GM12878 (cell line): ENCODE results near the gene CACNA2D2. TPM values are rescaled to one million over a fixed set of nuclear protein-coding genes. Genes with fewer than 3 reads are reported as not detected.
A peak's percentile ranks its signal among the peaks of the same experiment; 100 is the strongest.

Experiments used
- ATAC-seq: fragments of 200-7000 bp; cut with Tn5 transposase; 3 replicates; pipeline ENCODE4 v1.9.1; 2020; ENCODE audit warnings: mild to moderate bottlenecking, moderate library complexity
- BruUV-seq: library from RNA; stranded (reverse); fragments of 400-500 nt; replicated peaks from 2 replicates; lab custom pipeline; 2021; lab: Mats Ljungman, UMichigan
- CTCF ChIA-PET: fragments of 300-600 bp; sonication (Branson Sonifier 250); formaldehyde crosslinking; extraction: SDS; loops from one replicate; lab custom pipeline; 2021; ENCODE audit warnings: inconsistent platforms; lab: Yijun Ruan, JAX
- POLR2A ChIA-PET: fragments of 350-600 bp; formaldehyde crosslinking; extraction: SDS; loops from one replicate; lab custom pipeline; 2021; ENCODE audit warnings: inconsistent platforms; lab: Charles Lee
- RAD21 ChIA-PET: fragments of 300-600 bp; sonication (Branson Sonifier 250); formaldehyde crosslinking; loops from one replicate; lab custom pipeline; 2023; ENCODE audit warnings: antibody characterized with exemption; ENCODE audit not compliant: unreplicated experiment; lab: Charles Lee
- SMC1A ChIA-PET: fragments of 300-600 bp; sonication (Branson Sonifier 250); formaldehyde crosslinking; loops from one replicate; lab custom pipeline; 2023; ENCODE audit not compliant: unreplicated experiment, uncharacterized antibody; lab: Charles Lee
- DNase-seq: peaks from one replicate; pipeline ENCODE4 v3.0.0-alpha.2; 2011; ENCODE audit warnings: low read depth, low spot score
- FAIRE-seq: peaks from 3 replicates; lab custom pipeline; 2011; peaks lifted over from hg19 to GRCh38; lab: Jason Lieb, UNC
- H2AFZ ChIP-seq: 2 replicates; pipeline ENCODE4 v1.6.0; 2011; ENCODE audit warnings: low read depth, low read length, control low read depth; ENCODE audit not compliant: control insufficient read depth
- H3K27ac ChIP-seq: 2 replicates; pipeline ENCODE4 v1.5.1; 2011; ENCODE audit warnings: control low read depth; ENCODE audit not compliant: control insufficient read depth, insufficient read depth
- H3K27me3 ChIP-seq, 2 experiments: replicated peaks in 1 of 2; 2 replicates each; pipeline versions ENCODE4 v1.6.0 to v1.6.1; 2011; ENCODE audit warnings: low read length in 1 of 2; ENCODE audit not compliant: control insufficient read depth in 2 of 2, insufficient read depth in 2 of 2
- H3K36me3 ChIP-seq, 2 experiments: 2 replicates each; pipeline ENCODE4 v1.5.1; 2011; ENCODE audit warnings: low read length in 1 of 2; ENCODE audit not compliant: control insufficient read depth in 2 of 2, insufficient read depth in 2 of 2
- H3K4me1 ChIP-seq: 2 replicates; pipeline ENCODE4 v1.6.1; 2011; ENCODE audit warnings: mild to moderate bottlenecking, low read length, moderate library complexity, mixed read lengths; ENCODE audit not compliant: control insufficient read depth, insufficient read depth
- H3K4me2 ChIP-seq: 2 replicates; pipeline ENCODE4 v1.6.0; 2011; ENCODE audit warnings: control low read depth; ENCODE audit not compliant: control insufficient read depth, insufficient read depth
- H3K4me3 ChIP-seq: fragments of 200-600 bp; sonication (generic); 2 replicates; pipeline ENCODE4 v1.5.1; 2016
- H3K79me2 ChIP-seq: 2 replicates; pipeline ENCODE4 v1.6.0; 2011; ENCODE audit warnings: low read length; ENCODE audit not compliant: control insufficient read depth, insufficient read depth
- H3K9ac ChIP-seq: 2 replicates; pipeline ENCODE4 v1.8.0; 2011; ENCODE audit warnings: low read length, control low read depth, mixed read lengths; ENCODE audit not compliant: control insufficient read depth, insufficient read depth
- H3K9me3 ChIP-seq: replicated peaks from 3 replicates; pipeline ENCODE4 v1.5.1; 2011; ENCODE audit warnings: mild to moderate bottlenecking, low read length; ENCODE audit not compliant: control insufficient read depth, insufficient read depth
- H4K20me1 ChIP-seq: 2 replicates; pipeline ENCODE4 v1.6.0; 2011; ENCODE audit not compliant: control insufficient read depth, insufficient read depth
- CREM ChIP-seq: IDR thresholded peaks from 2 replicates; pipeline ENCODE4 v1.6.1; 2014; ENCODE audit warnings: antibody characterized with exemption, low read depth
- EED ChIP-seq: sonication (generic); IDR thresholded peaks from 2 replicates; pipeline ENCODE4 v1.6.1; 2016; ENCODE audit warnings: antibody characterized with exemption, low read depth
- FOXK2 ChIP-seq: fragments of 450-650 bp; IDR thresholded peaks from 2 replicates; pipeline ENCODE4 v1.6.1; 2017; ENCODE audit warnings: mild to moderate bottlenecking, moderate library complexity
- GATAD2B ChIP-seq: fragments of 450-650 bp; conservative IDR thresholded peaks from 2 replicates; pipeline ENCODE4 v1.6.1; 2017; ENCODE audit warnings: low read depth, mild to moderate bottlenecking, moderate library complexity
- HSF1 ChIP-seq: fragments of 150-350 bp; IDR thresholded peaks from 2 replicates; pipeline ENCODE4 v1.6.1; 2014; ENCODE audit warnings: mild to moderate bottlenecking, low read depth, low read length
- IKZF2 ChIP-seq, 2 experiments: fragments of 450-650 bp; IDR thresholded peaks; 2 replicates each; pipeline ENCODE4 v1.6.1; 2017; ENCODE audit warnings: mild to moderate bottlenecking in 2 of 2, moderate library complexity in 2 of 2
- MEF2B ChIP-seq: fragments of 450-650 bp; IDR thresholded peaks from 2 replicates; pipeline ENCODE4 v1.6.1; 2018; ENCODE audit warnings: mild to moderate bottlenecking, moderate library complexity; ENCODE audit not compliant: partially characterized antibody, poor library complexity, severe bottlenecking
- NR2F1 ChIP-seq: fragments of 450-650 bp; conservative IDR thresholded peaks from 2 replicates; pipeline ENCODE4 v1.6.1; 2017; ENCODE audit warnings: mild to moderate bottlenecking
- POLR2A ChIP-seq: IDR thresholded peaks from 2 replicates; pipeline ENCODE4 v1.6.1; 2011; ENCODE audit warnings: low read depth, mild to moderate bottlenecking, low read length
- POU2F2 ChIP-seq: IDR thresholded peaks from 3 replicates; pipeline ENCODE4 v1.6.1; 2011; ENCODE audit warnings: low read depth, mild to moderate bottlenecking, low read length, borderline replicate concordance
- SUPT20H ChIP-seq: IDR thresholded peaks from 2 replicates; pipeline ENCODE4 v1.6.1; 2011; ENCODE audit warnings: low read depth, mild to moderate bottlenecking, low read length, moderate library complexity, borderline replicate concordance; ENCODE audit not compliant: control insufficient read depth
- TAF1 ChIP-seq: IDR thresholded peaks from 2 replicates; pipeline ENCODE4 v1.6.1; 2011; ENCODE audit warnings: mild to moderate bottlenecking, low read depth, low read length, borderline replicate concordance
- USF1 ChIP-seq: IDR thresholded peaks from 2 replicates; pipeline ENCODE4 v1.6.1; 2011; ENCODE audit warnings: borderline replicate concordance, low read depth, mild to moderate bottlenecking, moderate library complexity, mixed read lengths, low read length; ENCODE audit not compliant: insufficient read depth; ENCODE audit errors: extremely low read length
- ZSCAN29 ChIP-seq: fragments of 450-650 bp; IDR thresholded peaks from 2 replicates; pipeline ENCODE4 v1.6.1; 2017; ENCODE audit warnings: mild to moderate bottlenecking, moderate library complexity
- ZZZ3 ChIP-seq: IDR thresholded peaks from 2 replicates; pipeline ENCODE4 v1.6.1; 2011; ENCODE audit warnings: low read depth; ENCODE audit not compliant: control insufficient read depth, insufficient read length
- WGBS: methylation state at CpG from one replicate; pipeline ENCODE4 v1.1.6; 2016; ENCODE audit warnings: low lambda C conversion rate; ENCODE audit not compliant: insufficient replicate concordance, insufficient coverage; ENCODE audit errors: missing lambda C conversion rate; 5-methylcytosine and 5-hydroxymethylcytosine counted together
- in situ Hi-C: fragments of 300-500 bp; cut with MboI; formaldehyde crosslinking; loops from 9 replicates; pipeline ENCODE4 v1.14.3; 2018; ENCODE audit warnings: mixed read lengths
- intact Hi-C: fragments of 100-400 bp; cut with micrococcal nuclease; formaldehyde crosslinking; loops from one replicate; pipeline ENCODE4 v1.14.2; 2022; ENCODE audit not compliant: unreplicated experiment
- polyA plus RNA-seq, 11 experiments: library from polyadenylated mRNA; depleted of rRNA in 4 of 11; unstranded in 6 of 11; stranded (reverse) in 5 of 11; fragments of >200 nt; fragmentation: Nextera tagmentation in 4 of 11; fragmentation: Illumina TruSeq in 1 of 11; extraction: Ambion mirVana in 4 of 11; extraction: Trizol in 1 of 11; gene quantifications; 1 replicate in 1 of 11; 2 replicates in 10 of 11; pipeline versions ENCODE4 v1.2.1 to v1.2.3, GENCODE V29; 2011 to 2016; ENCODE audit warnings: inconsistent platforms in 2 of 11, missing spikeins in 2 of 11, low read depth in 1 of 11
- total RNA-seq, 4 experiments: library from RNA; depleted of rRNA in 3 of 4; stranded (reverse); fragments of >200 nt in 3 of 4; fragmentation: Illumina TruSeq in 1 of 4; extraction: Trizol in 1 of 4; gene quantifications; 2 replicates each; pipeline versions ENCODE4 v1.2.1 to v1.2.3, GENCODE V29; 2013 to 2021
- TF ChIP-seq, protein P1 (sequence below): IDR thresholded peaks from 2 replicates; pipeline ENCODE4 v1.6.1; 2012; ENCODE audit warnings: mild to moderate bottlenecking, low read depth, low read length

Gene CACNA2D2
- total and polyA plus RNA-seq, 10 of the 15 experiments (the other 5 are each of a cell fraction or from before 2014, with no cell fraction given) = 0.03 to 0.07 TPM; not detected in 8

- ChIA-PET POLR2A (interaction anchor here (0.6 to 7.0 kb wide), 8 partner anchors 9 to 1861 kb away, joined by 3 to 84 read pairs (median 4); partner anchors contain the start of genes CYB561D2, HYAL2, HYAL3 and NAA80), RAD21 (interaction anchor here (0.7 to 1.3 kb wide), 2 partner anchors 10 to 12 kb away, joined by 3 read pairs; partner anchors contain the start of gene NPRL2), SMC1A (interaction anchor here (1.1 kb wide), 1 partner anchor 11 kb away, joined by 3 read pairs; no protein-coding TSS in a partner anchor), CTCF (interaction anchor here (6.4 to 10.5 kb wide), 2 partner anchors 8 to 18 kb away, joined by 59 to 72 read pairs; partner anchors contain the start of genes CYB561D2, HYAL2 and NPRL2)
- DNase-seq (no peak), ATAC-seq (peak; percentile 35), FAIRE-seq (peak; percentile 47)
- Histone ChIP-seq H3K79me2 (peaks cover 48% of the 10 kb centered on the region), H3K4me1 (peaks cover 3% of the 10 kb centered on the region; the same call in 1 of the 2 replicates), H3K4me2 (peak within 1 kb of the TSS; percentile 75), H3K4me3 (peak within 1 kb of the TSS; percentile 96), H2AFZ (peak within 1 kb of the TSS; percentile 57), H3K27ac (peak within 1 kb of the TSS; percentile 92), H3K9me3 (no peaks in the 10 kb centered on the region), H3K9ac (peak within 1 kb of the TSS; percentile 86), H4K20me1 (no peaks in the 10 kb centered on the region), H3K27me3 (no peaks in the 10 kb centered on the region), H3K36me3 (no peaks in the 10 kb centered on the region)
- intact Hi-C loops = no loop called here
- WGBS = 8% methylated on average over 66 of the region's 85 CpGs
- no TSS peak for BruUV-seq
- in situ Hi-C loops = no loop called here
- TF ChIP-seq POU2F2 (0 out of 3 replicates have a peak, but pooled peaks have one; percentile 29), USF1 (peak; percentile 70), GATAD2B (peak; percentile 88; the same call in 1 of the 2 replicates), NR2F1 (peak; percentile 67; the same call in 1 of the 2 replicates), CREM (0 out of 2 replicates have a peak, but pooled peaks have one; percentile 6), MEF2B (peak; percentile 15), TAF1 (0 out of 2 replicates have a peak, but pooled peaks have one; percentile 23), FOXK2 (no peak), ZSCAN29 (no peak), HSF1 (no peak), IKZF2 (IDR thresholded peaks at IDR 0.05) (peak in 1 of 2 experiments; percentile 24; a peak in 1 of 4 replicates), POLR2A (peak; percentile 79), EED (0 out of 2 replicates have a peak, but pooled peaks have one; percentile 25), ZZZ3 (no peak), SUPT20H (no peak)
- TF ChIP-seq, protein P1, sequence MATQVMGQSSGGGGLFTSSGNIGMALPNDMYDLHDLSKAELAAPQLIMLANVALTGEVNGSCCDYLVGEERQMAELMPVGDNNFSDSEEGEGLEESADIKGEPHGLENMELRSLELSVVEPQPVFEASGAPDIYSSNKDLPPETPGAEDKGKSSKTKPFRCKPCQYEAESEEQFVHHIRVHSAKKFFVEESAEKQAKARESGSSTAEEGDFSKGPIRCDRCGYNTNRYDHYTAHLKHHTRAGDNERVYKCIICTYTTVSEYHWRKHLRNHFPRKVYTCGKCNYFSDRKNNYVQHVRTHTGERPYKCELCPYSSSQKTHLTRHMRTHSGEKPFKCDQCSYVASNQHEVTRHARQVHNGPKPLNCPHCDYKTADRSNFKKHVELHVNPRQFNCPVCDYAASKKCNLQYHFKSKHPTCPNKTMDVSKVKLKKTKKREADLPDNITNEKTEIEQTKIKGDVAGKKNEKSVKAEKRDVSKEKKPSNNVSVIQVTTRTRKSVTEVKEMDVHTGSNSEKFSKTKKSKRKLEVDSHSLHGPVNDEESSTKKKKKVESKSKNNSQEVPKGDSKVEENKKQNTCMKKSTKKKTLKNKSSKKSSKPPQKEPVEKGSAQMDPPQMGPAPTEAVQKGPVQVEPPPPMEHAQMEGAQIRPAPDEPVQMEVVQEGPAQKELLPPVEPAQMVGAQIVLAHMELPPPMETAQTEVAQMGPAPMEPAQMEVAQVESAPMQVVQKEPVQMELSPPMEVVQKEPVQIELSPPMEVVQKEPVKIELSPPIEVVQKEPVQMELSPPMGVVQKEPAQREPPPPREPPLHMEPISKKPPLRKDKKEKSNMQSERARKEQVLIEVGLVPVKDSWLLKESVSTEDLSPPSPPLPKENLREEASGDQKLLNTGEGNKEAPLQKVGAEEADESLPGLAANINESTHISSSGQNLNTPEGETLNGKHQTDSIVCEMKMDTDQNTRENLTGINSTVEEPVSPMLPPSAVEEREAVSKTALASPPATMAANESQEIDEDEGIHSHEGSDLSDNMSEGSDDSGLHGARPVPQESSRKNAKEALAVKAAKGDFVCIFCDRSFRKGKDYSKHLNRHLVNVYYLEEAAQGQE = 0 out of 2 replicates have a peak, but pooled peaks have one; percentile 7
Observed at GRCh38 chr3:50340448-50341329, 162.7 kb downstream of the CACNA2D2 start, which contains the start of gene RASSF1. RASSF1 (minus strand) TSS chr3:50340836; CDS start chr3:50340805, 31 bp downstream.
